ENCODE results near the gene GJA10.
"Not testable (repeated sequence)": the region's sequence is repeated elsewhere in the genome, so short reads cannot be mapped to it uniquely, and the experiment has no call there.

GJA10 gene

DNA sequence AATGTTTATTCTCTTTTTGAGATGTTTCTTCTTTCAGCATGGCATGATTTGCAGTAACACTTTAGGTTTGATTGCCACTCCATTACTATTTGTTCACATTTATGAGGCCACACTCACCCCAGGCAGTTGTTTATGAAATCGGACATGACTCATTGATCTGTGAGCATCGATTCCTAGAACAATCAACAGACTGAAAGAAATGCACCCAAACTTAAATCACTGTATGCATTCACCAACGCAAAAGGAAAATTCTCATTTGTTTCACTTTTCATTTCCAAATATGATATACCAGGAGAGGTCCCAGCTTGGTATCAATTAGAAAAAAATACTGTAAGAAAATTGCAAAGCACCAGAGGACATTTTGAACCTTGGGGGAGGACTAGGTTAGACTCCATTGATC, 5.4 kb upstream of the GJA10 start:
- H3K4me2 ChIP-seq (ENCODE audit: insufficient read depth, low read length), result no peak overlapping the region
- H4K20me1 ChIP-seq (ENCODE audit: insufficient read depth, low read length), result no peaks in the 10 kb centered on the region
- no peak overlapping the region for H3K27ac ChIP-seq (ENCODE audit: low read length)

DNA sequence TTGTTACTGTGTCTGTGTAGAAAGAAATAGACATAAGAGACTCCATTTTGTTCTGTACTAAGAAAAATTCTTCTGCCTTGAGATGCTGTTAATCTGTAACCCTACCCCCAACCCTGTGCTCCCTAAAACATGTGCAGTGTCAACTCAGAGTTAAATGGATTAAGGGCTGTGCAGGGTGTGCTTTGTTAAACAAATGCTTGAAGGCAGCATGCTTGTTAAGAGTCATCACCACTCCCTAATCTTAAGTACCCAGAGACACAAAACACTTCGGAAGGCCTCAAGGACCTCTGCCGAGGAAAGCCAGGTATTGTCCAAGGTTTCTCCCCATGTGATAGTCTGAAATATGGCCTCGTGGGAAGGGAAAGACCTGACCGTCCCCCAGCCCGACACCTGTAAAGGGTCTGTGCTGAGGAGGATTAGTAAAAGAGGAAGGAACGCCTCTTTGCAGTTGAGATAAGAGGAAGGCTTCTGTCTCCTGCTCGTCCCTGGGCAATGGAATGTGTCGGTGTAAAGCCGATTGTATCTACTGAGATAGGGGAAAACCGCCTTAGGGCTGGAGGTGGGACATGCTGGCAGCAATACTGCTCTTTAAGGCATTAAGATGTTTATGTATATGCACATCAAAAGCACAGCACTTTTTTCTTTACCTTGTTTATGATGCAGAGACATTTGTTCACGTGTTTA, 3.3 kb upstream of the GJA10 start:
- not testable (repeated sequence) for H3K4me3 ChIP-seq (ENCODE audit: low read depth in 1 of 2, low read length in 2 of 2); H4K20me1 ChIP-seq (ENCODE audit: insufficient read depth, low read length); H3K36me3 ChIP-seq (ENCODE audit: insufficient read depth, low read length); H3K4me2 ChIP-seq (ENCODE audit: insufficient read depth, low read length); H3K4me1 ChIP-seq (ENCODE audit: insufficient read depth, low read length); H3K27ac ChIP-seq (ENCODE audit: low read length); ATAC-seq (ENCODE audit: insufficient read depth, low read depth); DNase-seq; H3K79me2 ChIP-seq (ENCODE audit: insufficient read depth, low read length); H3K27me3 ChIP-seq (ENCODE audit: insufficient read depth, low read length, poor library complexity); H2AFZ ChIP-seq (ENCODE audit: low read depth, low read length); H3K9ac ChIP-seq (ENCODE audit: low read depth, low read length); H3K9me3 ChIP-seq (ENCODE audit: insufficient read depth, low read length, severe bottlenecking)

More for the DNA sequence above, 5.4 kb upstream of the GJA10 start:
- H3K27me3 ChIP-seq (ENCODE audit: insufficient read depth, low read length, poor library complexity), result no peaks in the 10 kb centered on the region
- H3K36me3 ChIP-seq (ENCODE audit: insufficient read depth, low read length), result no peaks in the 10 kb centered on the region
- H3K4me1 ChIP-seq (ENCODE audit: insufficient read depth, low read length), result no peaks in the 10 kb centered on the region
- H3K79me2 ChIP-seq (ENCODE audit: insufficient read depth, low read length), result no peaks in the 10 kb centered on the region
- no peak for DNase-seq
- H3K4me3 ChIP-seq (ENCODE audit: low read depth in 1 of 2, low read length in 2 of 2), result no peak overlapping the region
- no peak for ATAC-seq (ENCODE audit: insufficient read depth, low read depth)
- TF ChIP-seq CTCF (IDR thresholded peaks at IDR 0.05; ENCODE audit: borderline replicate concordance, extremely low read depth, low read length, poor library complexity, severe bottlenecking) (no peak), EZH2 (IDR thresholded peaks at IDR 0.05; ENCODE audit: borderline replicate concordance, low read depth, low read length, severe bottlenecking) (no peak)
- no peak overlapping the region for H2AFZ ChIP-seq (ENCODE audit: low read depth, low read length)
- H3K9me3 ChIP-seq (ENCODE audit: insufficient read depth, low read length, severe bottlenecking), result no peaks in the 10 kb centered on the region
- no peak overlapping the region for H3K9ac ChIP-seq (ENCODE audit: low read depth, low read length)

- not testable (repeated sequence) for DNase-seq
Measured at GRCh38 chr6:89892577-89892976, 1.7 kb upstream of the GJA10 start.

GRCh38 chr6:89895276-89895874, 1.1 kb downstream of the GJA10 start:
- DNase-seq, result peak; percentile 66
- no peak overlapping the region for H3K9ac ChIP-seq (ENCODE audit: low read depth, low read length)
- no peak for TF ChIP-seq CTCF (IDR thresholded peaks at IDR 0.05; ENCODE audit: borderline replicate concordance, extremely low read depth, low read length, poor library complexity, severe bottlenecking)
- no peak for TF ChIP-seq EZH2 (IDR thresholded peaks at IDR 0.05; ENCODE audit: borderline replicate concordance, low read depth, low read length, severe bottlenecking)
- no peak overlapping the region for H3K4me3 ChIP-seq (ENCODE audit: low read depth in 1 of 2, low read length in 2 of 2)
- H3K79me2 ChIP-seq (ENCODE audit: insufficient read depth, low read length), result no peaks in the 10 kb centered on the region
- no peaks in the 10 kb centered on the region for H4K20me1 ChIP-seq (ENCODE audit: insufficient read depth, low read length)
- no peak overlapping the region for H3K27ac ChIP-seq (ENCODE audit: low read length)
- H3K36me3 ChIP-seq (ENCODE audit: insufficient read depth, low read length), result no peaks in the 10 kb centered on the region
- no peaks in the 10 kb centered on the region for H3K27me3 ChIP-seq (ENCODE audit: insufficient read depth, low read length, poor library complexity)
- ATAC-seq (ENCODE audit: insufficient read depth, low read depth), result peak; percentile 98
- H2AFZ ChIP-seq (ENCODE audit: low read depth, low read length), result no peak overlapping the region
- no peaks in the 10 kb centered on the region for H3K9me3 ChIP-seq (ENCODE audit: insufficient read depth, low read length, severe bottlenecking)
- no peaks in the 10 kb centered on the region for H3K4me1 ChIP-seq (ENCODE audit: insufficient read depth, low read length)
- H3K4me2 ChIP-seq (ENCODE audit: insufficient read depth, low read length), result no peak overlapping the region

More at GRCh38 chr6:89892577-89892976, 1.7 kb upstream of the GJA10 start:
- not testable (repeated sequence) for H3K9ac ChIP-seq (ENCODE audit: low read depth, low read length); H4K20me1 ChIP-seq (ENCODE audit: insufficient read depth, low read length); H3K27me3 ChIP-seq (ENCODE audit: insufficient read depth, low read length, poor library complexity); H3K4me2 ChIP-seq (ENCODE audit: insufficient read depth, low read length); H2AFZ ChIP-seq (ENCODE audit: low read depth, low read length); H3K4me1 ChIP-seq (ENCODE audit: insufficient read depth, low read length); H3K9me3 ChIP-seq (ENCODE audit: insufficient read depth, low read length, severe bottlenecking); H3K4me3 ChIP-seq (ENCODE audit: low read depth in 1 of 2, low read length in 2 of 2); H3K27ac ChIP-seq (ENCODE audit: low read length); H3K36me3 ChIP-seq (ENCODE audit: insufficient read depth, low read length); ATAC-seq (ENCODE audit: insufficient read depth, low read depth); H3K79me2 ChIP-seq (ENCODE audit: insufficient read depth, low read length)

- not testable (repeated sequence) for H4K20me1 ChIP-seq (ENCODE audit: insufficient read depth, low read length); H3K9ac ChIP-seq (ENCODE audit: low read depth, low read length); H3K27me3 ChIP-seq (ENCODE audit: insufficient read depth, low read length, poor library complexity); H3K9me3 ChIP-seq (ENCODE audit: insufficient read depth, low read length, severe bottlenecking); H3K36me3 ChIP-seq (ENCODE audit: insufficient read depth, low read length); H3K79me2 ChIP-seq (ENCODE audit: insufficient read depth, low read length); DNase-seq; H3K4me3 ChIP-seq (ENCODE audit: low read depth in 1 of 2, low read length in 2 of 2)
- Histone ChIP-seq H3K4me1 (ENCODE audit: insufficient read depth, low read length) (peaks cover 14% of the 10 kb centered on the region), H3K27ac (ENCODE audit: low read length) (peak overlapping the region; percentile 59), H2AFZ (ENCODE audit: low read depth, low read length) (peak overlapping the region; percentile 55; the same call in 1 of the 2 replicates), H3K4me2 (ENCODE audit: insufficient read depth, low read length) (peak overlapping the region; percentile 40; the same call in 1 of the 2 replicates)
- ATAC-seq (ENCODE audit: insufficient read depth, low read depth), result peak; percentile 91
Measured at GRCh38 chr6:89910001-89910901, 16.0 kb downstream of the GJA10 start.

All from DND-41 (cell line).